ENCODE results near the gene DGKI. TPM values are rescaled to one million over a fixed set of nuclear protein-coding genes. Genes with fewer than 3 reads are reported as not detected.
A peak's percentile ranks its signal among the peaks of the same experiment; 100 is the strongest.

DGKI gene
- total RNA-seq, 6 experiments from 2014 or later = 1.2 to 2.2 (median 1.6) TPM

GRCh38 chr7:137546009-137546408 lies 300.8 kb downstream of the DGKI start:
- no peaks in the 10 kb centered on the region for H3K9me3 Mint-ChIP-seq
- H3K27me3 Mint-ChIP-seq (ENCODE audit: insufficient read depth) = peaks cover 2% of the 10 kb centered on the region; the same call in 1 of the 2 replicates
- no peak overlapping the region for H3K27ac Mint-ChIP-seq
- peaks cover 6% of the 10 kb centered on the region for H3K36me3 Mint-ChIP-seq (ENCODE audit: low read depth)
- no peak for TF ChIP-seq CTCF (IDR thresholded peaks at IDR 0.05)
- H3K4me1 Mint-ChIP-seq (ENCODE audit: low read depth) = peaks cover 37% of the 10 kb centered on the region
- no peak for DNase-seq
- no peak overlapping the region for H3K4me3 Mint-ChIP-seq

GRCh38 chr7:137545059-137545716 lies 301.6 kb downstream of the DGKI start:
- H3K9me3 Mint-ChIP-seq = no peaks in the 10 kb centered on the region
- peaks cover 38% of the 10 kb centered on the region for H3K4me1 Mint-ChIP-seq (ENCODE audit: low read depth)
- TF ChIP-seq CTCF (IDR thresholded peaks at IDR 0.05) = no peak
- peaks cover 2% of the 10 kb centered on the region; the same call in 1 of the 2 replicates for H3K27me3 Mint-ChIP-seq (ENCODE audit: insufficient read depth)
- H3K36me3 Mint-ChIP-seq (ENCODE audit: low read depth) = peaks cover 6% of the 10 kb centered on the region
- H3K4me3 Mint-ChIP-seq = no peak overlapping the region
- no peak for DNase-seq
- no peak overlapping the region for H3K27ac Mint-ChIP-seq

- peaks cover 45% of the 10 kb centered on the region for H3K4me1 Mint-ChIP-seq (ENCODE audit: low read depth)
- no peak overlapping the region for H3K4me3 Mint-ChIP-seq
- no peak for DNase-seq
- peaks cover 2% of the 10 kb centered on the region; the same call in 1 of the 2 replicates for H3K27me3 Mint-ChIP-seq (ENCODE audit: insufficient read depth)
- no peaks in the 10 kb centered on the region for H3K9me3 Mint-ChIP-seq
- peaks cover 6% of the 10 kb centered on the region for H3K36me3 Mint-ChIP-seq (ENCODE audit: low read depth)
- TF ChIP-seq CTCF (IDR thresholded peaks at IDR 0.05) = no peak
- no peak overlapping the region for H3K27ac Mint-ChIP-seq
Measured at GRCh38 chr7:137544453-137545058, 302.2 kb downstream of the DGKI start.

GRCh38 chr7:137539111-137539715 lies 307.6 kb downstream of the DGKI start:
- DNase-seq = peak; percentile 89
- no peak for TF ChIP-seq CTCF (IDR thresholded peaks at IDR 0.05)
- peaks cover 48% of the 10 kb centered on the region for H3K4me1 Mint-ChIP-seq (ENCODE audit: low read depth)
- H3K27me3 Mint-ChIP-seq (ENCODE audit: insufficient read depth) = no peaks in the 10 kb centered on the region
- H3K27ac Mint-ChIP-seq = peak overlapping the region; percentile 95
- no peaks in the 10 kb centered on the region for H3K9me3 Mint-ChIP-seq
- H3K36me3 Mint-ChIP-seq (ENCODE audit: low read depth) = peaks cover 4% of the 10 kb centered on the region; the same call in 1 of the 2 replicates
- H3K4me3 Mint-ChIP-seq = peak overlapping the region; percentile 25

GRCh38 chr7:137538361-137538762 lies 308.4 kb downstream of the DGKI start:
- Mint-ChIP-seq H3K27me3 (ENCODE audit: insufficient read depth) (no peaks in the 10 kb centered on the region), H3K4me1 (ENCODE audit: low read depth) (peaks cover 52% of the 10 kb centered on the region), H3K27ac (peak overlapping the region; percentile 95), H3K36me3 (ENCODE audit: low read depth) (peaks cover 4% of the 10 kb centered on the region; the same call in 1 of the 2 replicates), H3K9me3 (no peaks in the 10 kb centered on the region), H3K4me3 (peak overlapping the region; percentile 25)
- peak; percentile 71 for DNase-seq
- no peak for TF ChIP-seq CTCF (IDR thresholded peaks at IDR 0.05)

Data from HFFc6 (cell line).